NB4 (cell line): Measurements from ENCODE around the gene TRABD.

Experiments
- DNase-seq: peaks from one replicate; pipeline ENCODE4 v3.0.0; 2010; ENCODE audit warnings: low read depth
- H3K4me3 ChIP-seq: one replicate; pipeline ENCODE4 v1.5.1; 2011; ENCODE audit warnings: mild to moderate bottlenecking, low read depth, low read length, moderate library complexity
- CTCF ChIP-seq: IDR thresholded peaks from one replicate; pipeline ENCODE4 v1.5.1; 2012; ENCODE audit warnings: low read depth, low read length
- MAX ChIP-seq: IDR thresholded peaks from 2 replicates; pipeline ENCODE4 v1.6.1; 2011; ENCODE audit warnings: low read depth, low read length
- MYC ChIP-seq: IDR thresholded peaks from 2 replicates; pipeline ENCODE4 v1.6.1; 2011; ENCODE audit warnings: low read depth, low read length
- POLR2A ChIP-seq: IDR thresholded peaks from 2 replicates; pipeline ENCODE4 v1.6.1; 2011; ENCODE audit warnings: mild to moderate bottlenecking; ENCODE audit not compliant: insufficient read length; ENCODE audit errors: extremely low read depth

Gene TRABD

GRCh38 chr22:50193621-50194020, 7.9 kb downstream of the TRABD start:
- TF ChIP-seq MAX, result no peak
- no peak for TF ChIP-seq MYC
- no peak for TF ChIP-seq CTCF
- TF ChIP-seq POLR2A, result no peak
- no peak overlapping the region for H3K4me3 ChIP-seq
- no peak for DNase-seq

- no peak for DNase-seq
- H3K4me3 ChIP-seq, result no peak overlapping the region
- TF ChIP-seq MAX (no peak), POLR2A (no peak), CTCF (no peak), MYC (no peak)
Measured at GRCh38 chr22:50194037-50194805, 8.5 kb downstream of the TRABD start.

GRCh38 chr22:50196256-50196655, 10.5 kb downstream of the TRABD start:
- DNase-seq, result no peak
- H3K4me3 ChIP-seq, result no peak overlapping the region
- TF ChIP-seq POLR2A, result no peak
- TF ChIP-seq MAX, result no peak
- no peak for TF ChIP-seq MYC
- no peak for TF ChIP-seq CTCF

GRCh38 chr22:50197000-50197800, 11.5 kb downstream of the TRABD start:
- TF ChIP-seq MYC (no peak), POLR2A (no peak), MAX (no peak), CTCF (no peak)
- no peak overlapping the region for H3K4me3 ChIP-seq

GRCh38 chr22:50197856-50198623, 12.3 kb downstream of the TRABD start:
- no peak overlapping the region for H3K4me3 ChIP-seq
- TF ChIP-seq POLR2A (no peak), CTCF (no peak), MAX (no peak)
- no peak for DNase-seq

More at GRCh38 chr22:50197000-50197800, 11.5 kb downstream of the TRABD start:
- DNase-seq, result no peak
